SU-DHL-6 (cell line): ENCODE measurements around the gene DYSF.

Source experiments
- EZH2phosphoT487 ChIP-seq: fragments of 200-600 bp; sonication (generic), shearing (Covaris generic); conservative IDR thresholded peaks from 2 replicates; pipeline ENCODE4 v1.6.1; 2018; ENCODE audit warnings: mild to moderate bottlenecking, antibody characterized with exemption, low read length, moderate library complexity, mixed read lengths
- TF ChIP-seq, protein P1 (sequence below): fragments of 200-600 bp; sonication (generic); IDR thresholded peaks from one replicate; pipeline ENCODE4 v1.5.1; 2017; ENCODE audit warnings: antibody characterized with exemption, mild to moderate bottlenecking, low read length, moderate library complexity; ENCODE audit not compliant: insufficient read depth, poor library complexity, severe bottlenecking

DNA sequence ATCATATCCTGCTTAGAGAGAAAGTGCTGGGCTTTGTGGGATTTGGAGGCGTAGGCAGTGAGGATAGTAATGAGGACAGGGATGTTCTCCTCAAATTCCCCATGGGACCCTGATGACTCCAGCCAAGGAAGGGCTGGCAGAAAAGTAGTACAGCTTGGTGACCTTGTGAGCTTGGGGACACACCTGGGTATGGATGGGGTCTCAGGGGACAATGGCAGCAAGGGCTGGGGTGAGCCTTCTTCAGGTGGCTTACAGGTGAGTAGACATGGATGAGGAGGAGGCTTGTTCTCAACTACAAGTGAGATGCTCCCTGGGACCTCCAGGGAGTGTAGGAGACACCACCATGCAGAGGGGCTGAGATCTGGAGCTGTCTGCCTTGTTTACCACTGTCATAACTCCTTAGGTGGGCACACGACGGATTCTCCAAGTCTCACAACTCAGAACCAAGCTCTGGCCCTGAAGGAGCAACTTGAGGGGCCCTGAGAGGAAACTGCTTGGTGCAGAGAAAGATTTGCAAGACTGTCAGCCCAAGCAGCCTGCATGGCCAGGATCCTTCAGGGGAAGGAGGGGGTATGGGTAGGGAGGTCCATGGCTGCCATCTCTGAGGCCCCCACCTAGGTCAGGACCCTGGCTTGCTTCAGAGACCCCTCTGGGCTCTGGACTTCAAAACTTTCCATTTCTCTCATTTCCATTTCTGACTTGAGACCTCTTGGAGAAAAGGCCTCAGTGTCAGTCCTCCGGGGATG lies 262.8 kb downstream of the DYSF start:
- TF ChIP-seq, protein P1, sequence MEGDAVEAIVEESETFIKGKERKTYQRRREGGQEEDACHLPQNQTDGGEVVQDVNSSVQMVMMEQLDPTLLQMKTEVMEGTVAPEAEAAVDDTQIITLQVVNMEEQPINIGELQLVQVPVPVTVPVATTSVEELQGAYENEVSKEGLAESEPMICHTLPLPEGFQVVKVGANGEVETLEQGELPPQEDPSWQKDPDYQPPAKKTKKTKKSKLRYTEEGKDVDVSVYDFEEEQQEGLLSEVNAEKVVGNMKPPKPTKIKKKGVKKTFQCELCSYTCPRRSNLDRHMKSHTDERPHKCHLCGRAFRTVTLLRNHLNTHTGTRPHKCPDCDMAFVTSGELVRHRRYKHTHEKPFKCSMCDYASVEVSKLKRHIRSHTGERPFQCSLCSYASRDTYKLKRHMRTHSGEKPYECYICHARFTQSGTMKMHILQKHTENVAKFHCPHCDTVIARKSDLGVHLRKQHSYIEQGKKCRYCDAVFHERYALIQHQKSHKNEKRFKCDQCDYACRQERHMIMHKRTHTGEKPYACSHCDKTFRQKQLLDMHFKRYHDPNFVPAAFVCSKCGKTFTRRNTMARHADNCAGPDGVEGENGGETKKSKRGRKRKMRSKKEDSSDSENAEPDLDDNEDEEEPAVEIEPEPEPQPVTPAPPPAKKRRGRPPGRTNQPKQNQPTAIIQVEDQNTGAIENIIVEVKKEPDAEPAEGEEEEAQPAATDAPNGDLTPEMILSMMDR, result no peak
- TF ChIP-seq EZH2phosphoT487, result no peak
